NCI-H2081 treated with DMSO at 0.1 percent for 48 hours (cell line): Measurements from ENCODE around the gene NRG2.

ENCODE experiments used
- DNase-seq: peaks from one replicate; lab custom pipeline; 2025; lab: John Stamatoyannopoulos, UW

Gene NRG2

GRCh38 chr5:139877129-139877597 is 165.9 kb downstream of the NRG2 start:
- DNase-seq: no peak

DNA sequence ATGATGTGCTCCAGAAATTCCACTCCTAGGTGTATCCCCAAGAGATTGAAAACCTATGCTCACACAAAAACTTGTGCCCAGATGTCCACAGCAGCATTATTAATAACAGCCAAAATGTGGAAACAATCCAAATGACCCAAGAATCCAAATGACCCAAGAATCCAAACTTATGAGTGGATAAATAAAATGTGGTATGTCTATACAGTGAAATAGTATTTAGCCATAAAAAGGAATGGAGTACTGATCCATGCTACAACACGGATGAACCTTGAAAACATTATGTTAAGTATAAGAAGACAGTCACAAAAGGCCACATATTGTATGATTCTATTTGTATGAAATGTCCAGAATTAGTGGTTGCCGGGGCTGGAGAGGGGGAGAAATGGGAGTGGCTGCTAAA is 167.1 kb downstream of the NRG2 start:
- DNase-seq: no peak

- DNase-seq: no peak
Observed at GRCh38 chr5:139872851-139873794, 170.0 kb downstream of the NRG2 start.

- no peak for DNase-seq
Observed at GRCh38 chr5:139872052-139872766, 170.9 kb downstream of the NRG2 start.

- DNase-seq: no peak
Observed at GRCh38 chr5:139871614-139872013, 171.5 kb downstream of the NRG2 start.

GRCh38 chr5:139870677-139871076 is 172.4 kb downstream of the NRG2 start:
- no peak for DNase-seq

DNA sequence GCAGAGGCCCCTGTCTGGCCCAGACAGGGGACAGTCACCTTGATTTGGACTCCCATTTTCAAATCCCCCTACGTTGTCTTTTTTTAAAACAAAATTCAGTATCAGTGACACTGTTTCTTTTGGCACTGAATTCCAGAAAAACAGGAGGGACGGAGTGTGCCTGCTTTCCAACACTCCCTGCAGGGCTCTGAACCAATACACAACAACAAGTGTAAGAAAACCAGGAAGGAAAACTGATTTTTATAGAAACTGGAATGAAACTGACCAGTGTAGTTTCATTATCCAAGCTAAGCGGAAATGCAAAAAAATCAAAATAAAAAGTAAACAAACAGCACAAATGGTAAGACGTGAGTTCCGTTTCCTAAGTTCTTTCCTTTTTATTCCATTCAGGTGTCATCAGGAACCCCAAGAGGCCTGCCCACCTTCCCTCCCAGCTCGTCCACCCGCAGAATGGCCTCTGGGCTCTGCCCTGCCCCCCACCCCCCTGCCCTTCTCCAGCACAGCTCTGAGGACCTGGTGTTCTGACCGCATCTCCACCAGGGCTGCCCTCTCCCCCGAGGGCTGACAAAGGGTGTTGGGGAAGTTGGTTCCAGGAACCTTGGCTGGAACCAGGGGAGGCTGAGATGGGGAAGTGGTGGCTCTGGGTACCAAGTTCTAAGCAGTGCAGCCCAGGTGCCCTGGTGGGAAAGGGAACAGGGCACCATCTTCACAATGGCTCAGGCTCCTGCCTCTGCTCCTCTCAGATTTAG is 173.9 kb downstream of the NRG2 start:
- no peak for DNase-seq

GRCh38 chr5:139867581-139867980 is 175.5 kb downstream of the NRG2 start:
- no peak for DNase-seq

DNA sequence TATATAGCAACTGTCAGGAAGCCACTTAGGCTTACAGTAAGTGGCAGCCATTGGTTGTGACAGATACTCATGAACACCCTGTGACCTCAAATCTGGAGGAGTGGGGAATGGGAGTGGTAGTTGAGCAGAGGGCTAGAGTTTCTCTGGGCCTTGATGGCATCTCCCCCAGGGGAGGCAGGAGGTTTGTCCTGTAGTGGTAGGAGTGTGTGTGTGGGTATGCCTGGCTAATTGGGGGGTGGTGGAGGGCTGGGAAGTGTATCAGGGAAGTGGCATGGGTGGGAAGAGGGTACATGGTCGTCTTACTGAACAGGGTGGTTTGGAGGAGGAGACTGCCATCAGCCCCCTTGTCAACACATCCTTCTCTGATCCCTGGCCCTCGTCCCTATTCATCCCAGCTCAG is 176.0 kb downstream of the NRG2 start:
- DNase-seq: no peak

GRCh38 chr5:139864716-139865483 is 178.2 kb downstream of the NRG2 start:
- DNase-seq: no peak

- no peak for DNase-seq
Observed at GRCh38 chr5:139863855-139864558, 179.1 kb downstream of the NRG2 start.

GRCh38 chr5:139863361-139863760 is 179.7 kb downstream of the NRG2 start:
- DNase-seq: no peak

DNA sequence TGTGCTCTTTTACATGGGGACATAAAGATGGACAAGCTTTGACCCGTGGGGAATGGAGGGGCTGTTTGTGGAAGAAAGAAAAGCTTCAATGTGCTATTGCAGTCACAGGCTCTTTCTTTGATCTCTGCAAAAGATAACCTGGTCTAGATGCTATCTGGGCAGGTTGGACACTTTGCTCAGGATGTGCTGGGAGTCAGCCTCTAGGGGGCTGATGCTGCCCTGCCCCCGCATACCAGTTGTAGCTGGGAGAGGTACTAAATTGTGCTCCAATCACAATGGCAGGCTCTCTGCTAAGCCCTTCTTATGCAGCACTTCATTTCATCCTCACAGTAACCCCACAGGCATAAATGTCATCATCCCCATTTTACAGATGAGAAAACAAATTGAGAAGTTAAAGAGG is 180.3 kb downstream of the NRG2 start:
- DNase-seq: no peak

GRCh38 chr5:139862313-139862712 is 180.8 kb downstream of the NRG2 start:
- DNase-seq: no peak

- DNase-seq: no peak
Observed at GRCh38 chr5:139861889-139862207, 181.3 kb downstream of the NRG2 start.

DNA sequence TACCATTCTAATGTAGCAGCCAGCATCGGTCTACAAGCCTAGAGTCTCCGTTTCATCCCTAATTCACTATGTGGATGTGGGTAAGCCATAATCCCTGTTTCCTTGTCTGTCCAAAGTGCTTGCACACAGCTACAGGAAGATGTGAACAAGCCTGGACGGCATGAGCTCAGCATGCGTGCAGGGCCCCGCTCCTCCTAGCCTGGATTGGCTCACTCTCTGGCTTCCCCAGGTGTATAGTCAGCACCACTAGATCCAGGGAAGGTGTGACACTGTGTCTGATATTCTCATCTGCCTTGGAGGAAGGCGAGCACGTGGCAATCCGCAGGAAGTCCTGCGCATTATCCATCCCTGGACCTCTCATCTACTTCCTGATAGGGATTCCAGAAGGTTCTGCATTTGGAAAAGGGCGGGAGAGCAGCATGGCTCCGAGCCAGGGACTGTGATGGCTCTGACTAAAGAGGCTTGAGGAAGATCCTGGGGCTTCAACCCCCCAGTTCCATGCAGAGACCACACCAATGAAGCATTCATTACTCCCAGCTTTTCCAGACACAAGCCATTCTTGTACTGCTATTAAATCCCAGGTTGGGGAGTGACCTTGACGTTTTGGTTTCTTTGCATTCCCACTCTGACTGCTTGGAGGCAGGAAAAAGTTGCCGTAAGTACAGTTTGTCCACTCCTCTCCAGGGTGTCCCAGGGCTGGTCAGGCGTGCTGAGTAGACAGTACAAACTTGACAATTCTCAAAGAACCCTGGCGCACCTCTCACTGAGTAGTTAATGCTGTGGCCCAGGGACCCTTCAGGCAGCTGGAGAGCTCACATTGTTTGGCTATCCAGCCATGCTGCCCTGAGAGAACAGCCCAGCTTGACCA is 181.8 kb downstream of the NRG2 start:
- DNase-seq: no peak

- DNase-seq: no peak
Observed at GRCh38 chr5:139859013-139859412, 184.1 kb downstream of the NRG2 start.

DNA sequence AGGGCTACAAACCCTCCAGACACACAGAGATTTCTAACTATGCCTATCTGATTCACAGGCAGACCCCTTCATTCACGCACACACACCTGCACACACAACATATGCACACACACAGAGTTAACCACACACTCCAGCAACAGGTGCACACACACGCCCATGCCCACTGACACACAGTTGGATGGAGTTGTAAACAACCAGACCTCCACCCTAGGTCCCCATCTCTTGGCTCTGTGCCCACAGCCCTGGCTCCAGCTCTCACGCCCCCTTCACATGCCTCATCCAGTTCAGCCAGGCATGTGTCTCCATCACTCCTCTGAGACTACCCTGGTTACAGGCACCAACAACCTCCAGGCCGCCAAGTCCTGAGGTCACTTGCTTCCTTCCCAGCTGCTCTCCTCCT is 186.4 kb downstream of the NRG2 start:
- DNase-seq: no peak

DNA sequence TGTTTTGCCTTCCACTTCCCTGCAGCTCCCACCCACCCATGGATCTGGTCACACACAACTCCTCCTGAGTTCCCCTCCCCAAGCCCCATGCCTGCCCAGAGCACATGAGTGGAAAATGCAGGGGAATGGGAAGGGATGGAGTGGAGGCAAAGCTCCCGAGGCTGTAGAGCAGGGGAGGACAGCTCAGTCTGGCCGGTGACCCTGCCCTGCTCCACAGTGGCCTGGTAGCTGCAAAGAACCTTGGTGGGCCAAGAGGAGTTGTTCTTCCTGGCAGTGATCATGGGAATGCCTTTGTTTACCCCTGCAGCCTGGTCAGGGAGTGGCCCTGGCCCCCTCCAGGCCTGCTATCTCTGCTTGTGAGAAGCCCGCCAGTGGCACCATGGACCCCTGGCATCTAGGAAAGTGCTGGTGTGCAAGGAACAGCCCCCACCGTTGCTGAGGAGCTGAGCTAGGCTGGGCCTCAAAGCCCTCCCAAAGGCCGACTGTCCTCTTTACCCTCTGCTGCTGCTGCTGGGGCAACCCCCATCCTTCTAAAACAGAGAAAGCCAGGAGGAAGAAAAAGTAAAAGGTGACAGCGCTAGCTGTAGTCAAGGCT is 187.1 kb downstream of the NRG2 start:
- no peak for DNase-seq

- DNase-seq: no peak
Observed at GRCh38 chr5:139855451-139855850, 187.6 kb downstream of the NRG2 start.
